ENCODE data around the gene C10orf71.

The C10orf71 gene

GRCh38 chr10:49314806-49315205 is 15.8 kb downstream of the C10orf71 start:
- no peaks in the 10 kb centered on the region for H3K4me1 Mint-ChIP-seq
- no peak overlapping the region for H3K27ac Mint-ChIP-seq
- no peak for DNase-seq
- no peak for TF ChIP-seq CTCF (IDR thresholded peaks at IDR 0.05)
- H3K9me3 Mint-ChIP-seq: no peaks in the 10 kb centered on the region
- H3K4me3 Mint-ChIP-seq: no peak overlapping the region
- H3K27me3 Mint-ChIP-seq (ENCODE audit: low read depth, poor library complexity): peaks cover 21% of the 10 kb centered on the region
- H3K36me3 Mint-ChIP-seq (ENCODE audit: low read depth): no peaks in the 10 kb centered on the region

DNA sequence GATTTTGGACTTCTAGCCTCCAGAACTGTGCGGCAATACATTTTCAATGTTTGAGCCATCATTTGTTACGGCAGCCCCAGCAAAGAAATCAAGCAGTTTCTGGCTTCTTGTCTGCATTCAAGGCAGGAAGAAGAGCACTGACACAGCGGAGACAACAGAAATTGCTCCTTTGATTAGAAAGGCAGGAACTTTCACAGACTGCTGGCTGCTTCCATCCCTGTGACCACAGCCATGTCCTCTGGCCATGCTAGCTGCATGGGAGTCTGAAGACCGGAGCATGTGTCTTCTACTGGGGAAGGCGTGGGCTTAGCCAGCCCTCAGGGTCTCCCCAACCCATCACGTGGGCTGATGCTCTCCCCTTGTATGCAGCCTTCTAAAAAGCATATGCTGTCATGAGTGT is 19.1 kb downstream of the C10orf71 start:
- TF ChIP-seq CTCF (IDR thresholded peaks at IDR 0.05): no peak
- Mint-ChIP-seq H3K9me3 (no peaks in the 10 kb centered on the region), H3K36me3 (ENCODE audit: low read depth) (no peaks in the 10 kb centered on the region), H3K27me3 (ENCODE audit: low read depth, poor library complexity) (peaks cover 15% of the 10 kb centered on the region), H3K4me3 (no peak overlapping the region), H3K4me1 (no peaks in the 10 kb centered on the region), H3K27ac (no peak overlapping the region)
- no peak for DNase-seq

DNA sequence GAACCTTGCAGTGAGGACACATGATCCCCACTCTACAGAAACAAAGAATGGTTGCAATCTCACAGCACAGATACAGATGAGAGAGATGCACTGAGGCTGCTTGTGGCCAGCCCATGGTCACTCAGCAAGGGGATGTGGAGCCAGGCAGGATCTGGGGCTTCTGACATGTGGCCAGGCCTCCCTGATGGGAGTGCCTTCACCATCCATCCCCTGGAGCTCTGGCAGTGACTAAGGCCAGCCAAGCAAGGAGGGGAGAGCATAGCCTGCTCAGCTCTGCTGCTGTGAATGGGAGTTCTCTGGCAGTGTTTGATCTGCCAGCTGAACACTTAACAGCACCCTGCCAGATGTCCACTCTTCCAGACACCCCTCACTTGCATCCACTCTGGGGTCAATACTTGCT is 19.8 kb downstream of the C10orf71 start:
- Mint-ChIP-seq H3K4me3 (no peak overlapping the region), H3K4me1 (no peaks in the 10 kb centered on the region), H3K36me3 (ENCODE audit: low read depth) (no peaks in the 10 kb centered on the region), H3K27ac (no peak overlapping the region), H3K27me3 (ENCODE audit: low read depth, poor library complexity) (peaks cover 13% of the 10 kb centered on the region), H3K9me3 (no peaks in the 10 kb centered on the region)
- DNase-seq: no peak
- TF ChIP-seq CTCF (IDR thresholded peaks at IDR 0.05): no peak

DNA sequence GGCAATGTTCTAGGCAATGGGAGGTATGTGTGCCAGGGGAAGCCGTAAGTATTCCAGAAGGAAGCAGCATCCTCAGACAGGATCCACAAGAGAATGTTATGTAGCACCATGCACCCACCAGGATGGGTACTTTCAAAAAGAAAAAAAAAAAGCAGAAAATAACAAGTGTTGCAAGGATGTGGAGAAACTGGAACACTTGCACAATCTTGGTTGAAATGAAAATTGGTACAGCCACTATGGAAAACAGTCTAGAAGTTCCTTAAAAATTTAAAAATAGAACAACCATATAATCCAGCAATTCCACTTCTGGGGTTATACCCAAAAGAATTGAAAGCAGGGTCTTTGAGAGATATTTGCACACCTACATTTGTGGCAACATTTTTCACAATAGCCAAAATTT is 20.2 kb downstream of the C10orf71 start:
- TF ChIP-seq CTCF (IDR thresholded peaks at IDR 0.05): no peak
- no peak overlapping the region for H3K4me3 Mint-ChIP-seq
- no peaks in the 10 kb centered on the region for H3K36me3 Mint-ChIP-seq (ENCODE audit: low read depth)
- DNase-seq: no peak
- no peaks in the 10 kb centered on the region for H3K4me1 Mint-ChIP-seq
- H3K27me3 Mint-ChIP-seq (ENCODE audit: low read depth, poor library complexity): peaks cover 12% of the 10 kb centered on the region
- H3K27ac Mint-ChIP-seq: no peak overlapping the region
- H3K9me3 Mint-ChIP-seq: no peaks in the 10 kb centered on the region

GRCh38 chr10:49320191-49320590 is 21.2 kb downstream of the C10orf71 start:
- Mint-ChIP-seq H3K4me1 (no peaks in the 10 kb centered on the region), H3K9me3 (no peaks in the 10 kb centered on the region), H3K36me3 (ENCODE audit: low read depth) (no peaks in the 10 kb centered on the region), H3K27ac (no peak overlapping the region), H3K27me3 (ENCODE audit: low read depth, poor library complexity) (peaks cover 12% of the 10 kb centered on the region), H3K4me3 (no peak overlapping the region)
- no peak for TF ChIP-seq CTCF (IDR thresholded peaks at IDR 0.05)
- DNase-seq: no peak

- H3K9me3 Mint-ChIP-seq: no peaks in the 10 kb centered on the region
- H3K27ac Mint-ChIP-seq: no peak overlapping the region
- H3K4me3 Mint-ChIP-seq: no peak overlapping the region
- DNase-seq: no peak
- no peaks in the 10 kb centered on the region for H3K36me3 Mint-ChIP-seq (ENCODE audit: low read depth)
- no peaks in the 10 kb centered on the region for H3K4me1 Mint-ChIP-seq
- peaks cover 12% of the 10 kb centered on the region for H3K27me3 Mint-ChIP-seq (ENCODE audit: low read depth, poor library complexity)
- no peak for TF ChIP-seq CTCF (IDR thresholded peaks at IDR 0.05)
These were observed 22.1 kb downstream of the C10orf71 start for GRCh38 chr10:49321021-49321420.
